Kidney epithelial cell (primary cell): Measurements from ENCODE around the gene ABCC8. TPM values are rescaled to one million over a fixed set of nuclear protein-coding genes. Genes with fewer than 3 reads are reported as not detected.

ENCODE experiments used
- DNase-seq: peaks from one replicate; pipeline ENCODE4 v3.0.0-alpha.2; 2010; ENCODE audit warnings: low read depth
- H3K27me3 ChIP-seq: 2 replicates; pipeline ENCODE4 v1.6.0; 2011; ENCODE audit warnings: low read length; ENCODE audit not compliant: control insufficient read depth, insufficient read depth
- H3K36me3 ChIP-seq: 2 replicates; pipeline ENCODE4 v1.5.1; 2011; ENCODE audit warnings: low read length; ENCODE audit not compliant: control insufficient read depth, insufficient read depth
- H3K4me3 ChIP-seq: 2 replicates; pipeline ENCODE4 v1.5.1; 2011; ENCODE audit warnings: low read depth, mild to moderate bottlenecking, control low read depth, low read length
- total RNA-seq: library from RNA; depleted of rRNA; stranded (reverse); fragments of >200 nt; gene quantifications from 2 replicates; pipeline ENCODE4 v1.2.3, GENCODE V29; 2015
- TF ChIP-seq, protein P1 (sequence below): IDR thresholded peaks from 2 replicates; pipeline ENCODE4 v1.5.1; 2011; ENCODE audit warnings: mild to moderate bottlenecking, moderate library complexity, low read length, control low read depth, inconsistent platforms; ENCODE audit not compliant: insufficient read depth, poor library complexity, severe bottlenecking

Gene ABCC8
- total RNA-seq, 1 donor from 2014 or later = not detected

DNA sequence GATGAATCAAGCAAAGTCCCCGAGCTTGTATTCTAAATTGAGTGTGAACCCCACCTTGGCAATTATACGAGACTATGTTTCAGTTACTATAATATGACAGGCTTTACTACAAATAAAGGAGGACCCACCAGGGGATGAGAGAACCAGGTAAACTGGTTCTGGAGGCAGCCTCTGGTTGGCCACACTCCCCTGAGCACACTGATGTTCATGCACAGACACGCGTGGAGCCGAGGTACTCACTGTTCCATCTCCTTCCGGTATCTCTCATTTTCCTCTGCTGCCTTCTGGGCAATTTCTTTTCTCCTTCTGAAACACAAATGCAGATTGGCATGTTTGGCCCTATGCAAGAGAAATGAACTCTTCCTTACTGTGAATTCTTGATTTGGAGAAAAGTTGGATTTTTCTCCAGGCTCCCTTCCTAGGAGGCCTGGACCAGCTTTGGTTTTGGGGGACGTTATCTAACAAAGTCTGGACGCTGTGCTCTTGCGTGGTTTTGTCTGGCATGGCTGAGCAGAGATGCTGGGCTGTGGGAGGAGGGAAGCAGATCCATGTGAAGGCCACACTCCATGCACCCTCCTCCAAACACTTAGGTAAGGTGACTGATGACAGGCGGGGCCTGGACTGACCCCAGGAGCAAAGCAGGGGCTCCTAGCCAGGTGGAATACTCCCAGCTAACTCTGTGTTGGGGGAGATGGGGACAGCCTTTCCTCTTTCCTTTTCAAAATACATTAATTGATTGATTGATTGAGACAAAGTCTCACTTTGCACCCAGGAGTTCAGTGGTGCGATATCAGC is 44.7 kb upstream of the ABCC8 start:
- TF ChIP-seq, protein P1, sequence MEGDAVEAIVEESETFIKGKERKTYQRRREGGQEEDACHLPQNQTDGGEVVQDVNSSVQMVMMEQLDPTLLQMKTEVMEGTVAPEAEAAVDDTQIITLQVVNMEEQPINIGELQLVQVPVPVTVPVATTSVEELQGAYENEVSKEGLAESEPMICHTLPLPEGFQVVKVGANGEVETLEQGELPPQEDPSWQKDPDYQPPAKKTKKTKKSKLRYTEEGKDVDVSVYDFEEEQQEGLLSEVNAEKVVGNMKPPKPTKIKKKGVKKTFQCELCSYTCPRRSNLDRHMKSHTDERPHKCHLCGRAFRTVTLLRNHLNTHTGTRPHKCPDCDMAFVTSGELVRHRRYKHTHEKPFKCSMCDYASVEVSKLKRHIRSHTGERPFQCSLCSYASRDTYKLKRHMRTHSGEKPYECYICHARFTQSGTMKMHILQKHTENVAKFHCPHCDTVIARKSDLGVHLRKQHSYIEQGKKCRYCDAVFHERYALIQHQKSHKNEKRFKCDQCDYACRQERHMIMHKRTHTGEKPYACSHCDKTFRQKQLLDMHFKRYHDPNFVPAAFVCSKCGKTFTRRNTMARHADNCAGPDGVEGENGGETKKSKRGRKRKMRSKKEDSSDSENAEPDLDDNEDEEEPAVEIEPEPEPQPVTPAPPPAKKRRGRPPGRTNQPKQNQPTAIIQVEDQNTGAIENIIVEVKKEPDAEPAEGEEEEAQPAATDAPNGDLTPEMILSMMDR = no peak
- no peak for DNase-seq
- no peaks in the 10 kb centered on the region for H3K36me3 ChIP-seq

DNA sequence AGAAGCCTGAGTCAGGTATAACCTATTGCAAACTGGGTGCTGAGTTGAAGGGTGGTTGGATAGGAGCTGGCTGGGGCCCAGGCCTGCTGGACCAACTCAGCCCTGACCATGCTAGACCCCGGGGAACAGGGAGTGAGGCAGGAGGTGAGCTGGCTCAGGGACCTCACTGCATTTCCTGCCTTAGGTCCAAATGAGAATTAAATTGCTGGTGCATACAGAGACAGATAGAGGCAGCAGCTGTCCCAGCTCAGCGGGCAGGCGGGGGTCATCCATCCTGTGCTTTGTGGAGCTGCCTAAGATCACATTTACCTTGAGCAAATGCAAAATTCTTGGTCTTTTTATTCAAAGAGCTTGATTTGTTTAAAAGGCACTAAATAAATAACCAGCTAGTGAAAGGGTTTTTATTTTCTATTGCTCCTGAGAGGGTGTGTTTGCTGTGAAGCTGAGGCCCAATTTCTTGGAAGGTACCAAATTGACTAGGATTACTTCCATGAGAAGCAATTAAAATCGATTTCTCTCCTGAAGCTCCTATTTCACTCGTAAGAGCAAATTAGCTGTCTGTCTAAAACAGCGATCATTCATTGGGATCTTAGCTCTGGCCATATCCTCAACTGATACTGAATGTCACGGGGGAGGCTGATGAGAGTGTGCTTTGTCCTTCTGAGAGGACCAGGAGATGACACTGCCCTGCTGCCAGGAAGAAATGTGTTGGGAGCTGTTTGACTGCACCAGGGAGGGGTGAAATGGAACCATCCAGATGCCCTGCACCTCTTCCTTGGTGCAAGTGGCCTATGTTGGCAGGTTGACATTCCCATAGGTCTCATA is 42.6 kb upstream of the ABCC8 start:
- no peak for DNase-seq
- no peaks in the 10 kb centered on the region for H3K36me3 ChIP-seq
- H3K27me3 ChIP-seq = peaks cover 3% of the 10 kb centered on the region
- no peak overlapping the region for H3K4me3 ChIP-seq
- TF ChIP-seq, protein P1 = no peak

More for the DNA sequence above, 44.7 kb upstream of the ABCC8 start:
- H3K4me3 ChIP-seq = no peak overlapping the region
- peaks cover 3% of the 10 kb centered on the region for H3K27me3 ChIP-seq

DNA sequence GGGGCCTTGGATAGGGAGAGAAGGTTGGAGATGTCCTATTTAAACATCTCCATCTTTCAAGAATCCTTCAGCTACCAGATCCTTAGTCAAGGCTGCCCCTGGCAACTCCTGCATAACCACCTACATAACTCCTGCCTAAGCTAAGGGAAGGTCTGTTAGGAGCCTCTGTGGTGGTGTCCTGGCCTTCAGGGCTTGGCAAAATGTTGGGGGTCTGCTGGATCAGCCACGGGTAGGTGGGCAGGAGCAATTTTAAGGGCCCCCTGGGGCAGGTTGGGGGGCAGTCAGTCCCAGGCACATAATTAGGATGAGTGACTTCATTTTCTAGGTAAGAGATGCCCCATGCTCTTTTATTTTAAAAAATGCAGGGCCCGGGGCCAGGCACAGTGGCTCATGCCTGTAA is 41.7 kb upstream of the ABCC8 start:
- TF ChIP-seq, protein P1 = no peak
- no peak for DNase-seq
- peaks cover 3% of the 10 kb centered on the region for H3K27me3 ChIP-seq
- no peaks in the 10 kb centered on the region for H3K36me3 ChIP-seq
- H3K4me3 ChIP-seq = no peak overlapping the region

DNA sequence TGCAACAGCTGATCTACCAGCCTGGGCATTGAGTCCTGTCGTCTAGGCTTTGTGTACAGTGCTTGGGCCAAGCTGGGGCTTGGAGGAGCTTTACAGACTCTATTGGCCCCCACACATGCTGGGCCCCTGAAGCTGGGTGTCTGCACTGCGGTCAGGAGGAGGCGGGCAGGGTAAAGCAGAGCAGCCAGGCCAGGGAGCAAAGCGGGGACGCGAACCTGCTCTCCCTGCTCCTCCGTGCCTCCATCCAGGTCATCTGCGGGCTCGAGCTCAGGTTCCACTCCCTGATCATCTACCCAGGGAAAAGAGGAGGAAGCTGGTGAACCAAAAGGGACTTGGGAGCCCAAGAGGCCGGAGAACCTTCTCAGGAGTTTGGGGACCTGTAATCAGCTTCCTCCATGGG is 40.5 kb upstream of the ABCC8 start:
- Histone ChIP-seq H3K27me3 (peaks cover 3% of the 10 kb centered on the region), H3K36me3 (no peaks in the 10 kb centered on the region), H3K4me3 (no peak overlapping the region)
- TF ChIP-seq, protein P1 = no peak
- DNase-seq = no peak

DNA sequence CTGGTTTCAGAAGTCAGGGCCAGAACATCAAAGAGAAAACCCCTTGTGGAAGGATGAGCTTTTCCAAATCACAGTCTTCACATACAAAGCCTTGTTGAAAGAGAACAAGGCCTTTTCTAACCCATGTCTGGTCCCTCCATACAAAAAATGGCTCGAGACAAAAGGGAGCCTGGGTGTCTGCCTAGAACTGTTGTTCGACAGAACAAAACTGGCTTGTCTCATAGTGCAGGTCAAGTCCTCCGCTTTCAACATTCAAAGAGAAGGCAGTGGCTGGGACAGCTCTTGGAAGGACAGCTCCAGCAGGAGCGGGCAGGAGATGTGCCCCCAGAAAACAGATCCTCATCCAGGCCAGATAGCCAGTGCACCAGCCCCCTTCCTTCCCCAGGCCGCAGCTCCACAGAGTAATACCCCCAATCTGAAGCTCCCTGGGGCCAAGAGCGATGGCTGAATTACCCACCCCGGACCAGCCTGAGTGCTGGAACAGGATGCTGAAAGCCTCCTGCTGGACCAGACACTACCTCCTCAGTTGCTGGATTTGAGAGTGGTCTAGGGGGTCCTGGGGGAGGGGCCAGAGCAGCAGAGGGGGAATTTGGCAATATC is 40.0 kb upstream of the ABCC8 start:
- Histone ChIP-seq H3K27me3 (peaks cover 3% of the 10 kb centered on the region), H3K36me3 (no peaks in the 10 kb centered on the region), H3K4me3 (no peak overlapping the region)
- TF ChIP-seq, protein P1 = no peak
- no peak for DNase-seq
